ENCODE results near the gene MCC. TPM values are rescaled to one million over a fixed set of nuclear protein-coding genes. Genes with fewer than 3 reads are reported as not detected.

The MCC gene
- total RNA-seq, 4 donors from 2014 or later = 17.1 to 90.7 (median 40.1) TPM

- H3K36me3 ChIP-seq = no peaks in the 10 kb centered on the region
- no peaks in the 10 kb centered on the region for H3K27me3 ChIP-seq
- no peak overlapping the region for H3K4me3 ChIP-seq
- H3K27ac ChIP-seq = no peak overlapping the region
- DNase-seq = no peak
- TF ChIP-seq, protein P1, sequence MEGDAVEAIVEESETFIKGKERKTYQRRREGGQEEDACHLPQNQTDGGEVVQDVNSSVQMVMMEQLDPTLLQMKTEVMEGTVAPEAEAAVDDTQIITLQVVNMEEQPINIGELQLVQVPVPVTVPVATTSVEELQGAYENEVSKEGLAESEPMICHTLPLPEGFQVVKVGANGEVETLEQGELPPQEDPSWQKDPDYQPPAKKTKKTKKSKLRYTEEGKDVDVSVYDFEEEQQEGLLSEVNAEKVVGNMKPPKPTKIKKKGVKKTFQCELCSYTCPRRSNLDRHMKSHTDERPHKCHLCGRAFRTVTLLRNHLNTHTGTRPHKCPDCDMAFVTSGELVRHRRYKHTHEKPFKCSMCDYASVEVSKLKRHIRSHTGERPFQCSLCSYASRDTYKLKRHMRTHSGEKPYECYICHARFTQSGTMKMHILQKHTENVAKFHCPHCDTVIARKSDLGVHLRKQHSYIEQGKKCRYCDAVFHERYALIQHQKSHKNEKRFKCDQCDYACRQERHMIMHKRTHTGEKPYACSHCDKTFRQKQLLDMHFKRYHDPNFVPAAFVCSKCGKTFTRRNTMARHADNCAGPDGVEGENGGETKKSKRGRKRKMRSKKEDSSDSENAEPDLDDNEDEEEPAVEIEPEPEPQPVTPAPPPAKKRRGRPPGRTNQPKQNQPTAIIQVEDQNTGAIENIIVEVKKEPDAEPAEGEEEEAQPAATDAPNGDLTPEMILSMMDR (IDR thresholded peaks at IDR 0.05) = no peak
- no peak for TF ChIP-seq POLR2A (IDR thresholded peaks at IDR 0.05)
- intact Hi-C loops (cut with DNase I; ENCODE audit: low total_unique reads) = no loop called here
- no peaks in the 10 kb centered on the region for H3K4me1 ChIP-seq
- H3K9me3 ChIP-seq = no peaks in the 10 kb centered on the region
These were observed 284.3 kb downstream of the MCC start for GRCh38 chr5:113203916-113204315.

- DNase-seq = no peak
- Histone ChIP-seq H3K27ac (no peak overlapping the region), H3K27me3 (no peaks in the 10 kb centered on the region), H3K9me3 (no peaks in the 10 kb centered on the region), H3K4me3 (no peak overlapping the region), H3K4me1 (no peaks in the 10 kb centered on the region), H3K36me3 (no peaks in the 10 kb centered on the region)
- intact Hi-C loops (cut with DNase I; ENCODE audit: low total_unique reads) = no loop called here
- TF ChIP-seq, protein P1 (IDR thresholded peaks at IDR 0.05) = no peak
- TF ChIP-seq POLR2A (IDR thresholded peaks at IDR 0.05) = no peak
These were observed 285.2 kb downstream of the MCC start for GRCh38 chr5:113202746-113203716.

GRCh38 chr5:113202287-113202686 lies 286.0 kb downstream of the MCC start:
- Histone ChIP-seq H3K27me3 (no peaks in the 10 kb centered on the region), H3K4me1 (no peaks in the 10 kb centered on the region), H3K36me3 (no peaks in the 10 kb centered on the region), H3K27ac (no peak overlapping the region), H3K4me3 (no peak overlapping the region), H3K9me3 (no peaks in the 10 kb centered on the region)
- TF ChIP-seq, protein P1 (IDR thresholded peaks at IDR 0.05) = no peak
- TF ChIP-seq POLR2A (IDR thresholded peaks at IDR 0.05) = no peak
- no peak for DNase-seq
- intact Hi-C loops (cut with DNase I; ENCODE audit: low total_unique reads) = no loop called here

DNA sequence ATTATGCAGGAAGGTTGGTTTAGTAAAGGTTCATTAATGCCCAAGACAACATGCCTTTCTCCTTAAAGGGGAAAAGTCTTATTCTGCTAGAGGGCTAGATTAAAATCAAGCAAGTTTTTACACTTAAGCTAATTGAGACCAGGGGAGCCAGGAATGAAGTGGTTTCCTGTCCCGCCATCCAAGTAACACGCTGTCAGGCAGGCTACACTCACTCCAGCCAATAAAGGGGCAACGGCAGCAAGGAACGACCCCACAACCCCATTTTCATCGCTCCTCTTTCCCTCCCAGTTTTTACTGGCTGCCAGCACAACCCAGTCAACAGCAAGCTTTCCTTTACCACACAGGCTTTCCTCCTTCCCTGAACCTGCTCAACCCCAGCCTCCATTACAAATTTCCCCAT lies 286.5 kb downstream of the MCC start:
- Histone ChIP-seq H3K4me3 (no peak overlapping the region), H3K27ac (no peak overlapping the region), H3K9me3 (no peaks in the 10 kb centered on the region), H3K4me1 (no peaks in the 10 kb centered on the region), H3K36me3 (no peaks in the 10 kb centered on the region), H3K27me3 (no peaks in the 10 kb centered on the region)
- no peak for DNase-seq
- TF ChIP-seq POLR2A (IDR thresholded peaks at IDR 0.05) = no peak
- TF ChIP-seq, protein P1 (IDR thresholded peaks at IDR 0.05) = no peak
- intact Hi-C loops (cut with DNase I; ENCODE audit: low total_unique reads) = no loop called here

DNA sequence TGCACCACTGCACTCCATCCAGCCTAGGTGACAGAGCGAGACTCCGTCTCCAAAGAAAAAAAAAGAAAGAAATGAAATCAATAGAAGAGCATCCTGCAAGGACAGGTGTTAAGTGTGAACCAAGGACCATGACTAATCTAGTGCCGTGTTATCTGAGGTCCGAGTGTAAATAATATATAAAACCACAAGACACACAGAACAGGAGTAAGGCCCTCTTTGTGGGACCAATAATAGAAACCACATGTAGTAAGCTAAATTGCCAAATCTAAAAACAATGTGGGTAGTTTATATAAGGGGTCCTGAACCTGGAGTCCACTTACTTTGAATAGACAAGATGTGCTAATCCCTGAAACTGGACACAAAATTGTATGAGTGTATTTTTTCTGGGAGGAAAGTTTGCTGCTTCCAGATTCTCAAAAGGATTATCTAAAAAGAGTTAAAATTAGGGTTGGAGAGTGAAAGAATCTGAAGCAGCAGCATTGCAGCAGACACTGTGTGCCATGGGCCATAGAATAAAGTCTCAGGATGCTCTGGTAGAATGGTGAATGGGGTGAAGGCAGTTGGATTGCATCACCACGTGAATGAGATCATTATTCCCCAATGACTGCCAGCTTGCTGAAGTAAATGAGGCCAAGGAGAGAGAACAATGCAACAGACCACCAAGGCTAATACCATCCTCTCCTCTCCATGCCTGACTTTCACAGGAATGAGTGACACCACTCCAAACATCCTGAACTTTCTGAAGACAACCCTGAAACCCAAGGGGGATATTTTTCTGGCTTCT lies 288.9 kb downstream of the MCC start:
- no peak for TF ChIP-seq POLR2A (IDR thresholded peaks at IDR 0.05)
- intact Hi-C loops (cut with DNase I; ENCODE audit: low total_unique reads) = no loop called here
- Histone ChIP-seq H3K27ac (no peak overlapping the region), H3K4me1 (no peaks in the 10 kb centered on the region), H3K36me3 (no peaks in the 10 kb centered on the region), H3K4me3 (no peak overlapping the region), H3K27me3 (no peaks in the 10 kb centered on the region), H3K9me3 (no peaks in the 10 kb centered on the region)
- DNase-seq = no peak

All from uterus (tissue), 4 donors.